HG03469 (cell line): Measurements from ENCODE around the gene SMARCAL1.
"Not testable (repeated sequence)": the region's sequence is repeated elsewhere in the genome, so short reads cannot be mapped to it uniquely, and the experiment has no call there.

Experiments
- ATAC-seq: cut with Tn5 transposase; IDR thresholded peaks from one replicate; pipeline ENCODE4 v1.9.1; 2021; ENCODE audit warnings: mild to moderate bottlenecking, moderate library complexity, moderate number of reproducible peaks; ENCODE audit not compliant: unreplicated experiment

SMARCAL1 gene

GRCh38 chr2:216412022-216412999 lies at the start of gene SMARCAL1:
SMARCAL1 (plus strand) TSS chr2:216412484; CDS start chr2:216414705, 2,221 bp downstream.
- peak; percentile 83 for ATAC-seq

- ATAC-seq, result no peak
Measured at GRCh38 chr2:216362730-216363129, 49.6 kb upstream of the SMARCAL1 start.

GRCh38 chr2:216363221-216363620 lies 49.1 kb upstream of the SMARCAL1 start:
- no peak for ATAC-seq

GRCh38 chr2:216365518-216365917 lies 46.8 kb upstream of the SMARCAL1 start:
- ATAC-seq, result no peak

GRCh38 chr2:216366777-216367471 lies 45.4 kb upstream of the SMARCAL1 start:
- ATAC-seq, result no peak

GRCh38 chr2:216369821-216370220 lies 42.5 kb upstream of the SMARCAL1 start:
- no peak for ATAC-seq

- no peak for ATAC-seq
Measured at GRCh38 chr2:216370961-216371712, 41.1 kb upstream of the SMARCAL1 start.

GRCh38 chr2:216371721-216372702 lies 40.3 kb upstream of the SMARCAL1 start, which contains the start of gene MARCHF4:
MARCHF4 (minus strand) TSS chr2:216372483; CDS start chr2:216370260, 2,223 bp downstream.
- no peak for ATAC-seq

- ATAC-seq, result no peak
Measured at GRCh38 chr2:216372761-216373291, 39.5 kb upstream of the SMARCAL1 start.

- no peak for ATAC-seq
Measured at GRCh38 chr2:216373896-216374295, 38.4 kb upstream of the SMARCAL1 start.

- ATAC-seq, result no peak
Measured at GRCh38 chr2:216375286-216375685, 37.0 kb upstream of the SMARCAL1 start.

- no peak for ATAC-seq
Measured at GRCh38 chr2:216379977-216380376, 32.3 kb upstream of the SMARCAL1 start.

- ATAC-seq, result not testable (repeated sequence)
Measured at GRCh38 chr2:216384409-216384808, 27.9 kb upstream of the SMARCAL1 start.

GRCh38 chr2:216385478-216385877 lies 26.8 kb upstream of the SMARCAL1 start:
- no peak for ATAC-seq

- no peak for ATAC-seq
Measured at GRCh38 chr2:216387262-216387661, 25.0 kb upstream of the SMARCAL1 start.

- no peak for ATAC-seq
Measured at GRCh38 chr2:216388046-216388884, 24.0 kb upstream of the SMARCAL1 start.

- ATAC-seq, result no peak
Measured at GRCh38 chr2:216389570-216389969, 22.7 kb upstream of the SMARCAL1 start.

- ATAC-seq, result no peak
Measured at GRCh38 chr2:216391401-216391800, 20.9 kb upstream of the SMARCAL1 start.
